Amniotic epithelial cell (primary cell): Measurements from ENCODE around the gene GOLGA2.

Experiments
- DNase-seq: peaks from one replicate; pipeline ENCODE4 v3.0.0-alpha.2; 2010; ENCODE audit warnings: low read depth

The GOLGA2 gene

DNA sequence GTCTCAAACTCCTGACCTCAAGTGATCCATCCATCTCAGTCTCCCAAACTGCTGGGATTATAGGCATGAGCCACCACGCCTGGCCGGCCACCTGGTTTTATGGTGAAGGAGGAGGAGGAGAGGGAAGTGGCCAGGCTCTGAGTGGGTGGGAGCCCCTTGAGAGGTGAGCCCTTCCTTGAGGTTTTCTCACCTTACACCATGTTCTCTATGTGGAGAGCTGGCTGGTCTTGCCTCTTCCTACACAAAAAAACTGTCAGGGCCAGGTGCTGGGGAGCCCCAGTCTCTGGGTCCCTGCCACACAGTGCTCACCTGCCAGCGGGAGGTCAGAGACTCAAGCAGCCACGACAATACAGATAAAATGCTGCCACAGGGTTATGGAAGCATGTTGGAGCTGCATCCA is 18.3 kb upstream of the GOLGA2 start:
- no peak for DNase-seq

DNA sequence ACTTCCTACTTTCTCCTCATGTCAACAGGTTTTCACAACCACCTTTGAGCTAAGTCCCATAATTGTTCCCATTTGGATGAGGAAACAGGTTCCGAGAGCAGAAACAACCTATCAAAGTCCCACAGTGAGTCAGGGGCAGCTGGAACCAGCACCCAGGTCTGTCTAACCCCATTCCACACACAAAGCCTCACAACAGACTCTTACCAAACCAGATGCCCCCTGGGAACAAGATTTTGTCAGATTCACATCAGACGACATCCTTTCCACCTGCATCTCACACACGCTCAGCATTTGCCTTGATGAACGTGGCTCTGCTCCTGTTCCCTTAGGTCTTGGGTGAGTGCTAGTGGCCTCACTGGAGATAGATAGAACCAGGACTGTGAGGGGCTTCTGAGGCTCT is 17.3 kb upstream of the GOLGA2 start:
- DNase-seq, result no peak

GRCh38 chr9:128292009-128292408 is 16.2 kb upstream of the GOLGA2 start:
- no peak for DNase-seq

- no peak for DNase-seq
These were observed 12.6 kb upstream of the GOLGA2 start for GRCh38 chr9:128288273-128289004.

GRCh38 chr9:128286440-128286839 is 10.6 kb upstream of the GOLGA2 start:
- DNase-seq, result no peak

GRCh38 chr9:128285033-128285784 is 9.4 kb upstream of the GOLGA2 start:
- no peak for DNase-seq

- peak; percentile 52 for DNase-seq
These were observed 6.7 kb upstream of the GOLGA2 start for GRCh38 chr9:128282500-128282899.

GRCh38 chr9:128280084-128280622 is 4.3 kb upstream of the GOLGA2 start:
- peak; percentile 91 for DNase-seq

GRCh38 chr9:128279088-128280073 is 3.6 kb upstream of the GOLGA2 start:
- peak; percentile 69 for DNase-seq

- peak; percentile 38 for DNase-seq
These were observed 915 bp upstream of the GOLGA2 start for GRCh38 chr9:128276574-128277270.

DNA sequence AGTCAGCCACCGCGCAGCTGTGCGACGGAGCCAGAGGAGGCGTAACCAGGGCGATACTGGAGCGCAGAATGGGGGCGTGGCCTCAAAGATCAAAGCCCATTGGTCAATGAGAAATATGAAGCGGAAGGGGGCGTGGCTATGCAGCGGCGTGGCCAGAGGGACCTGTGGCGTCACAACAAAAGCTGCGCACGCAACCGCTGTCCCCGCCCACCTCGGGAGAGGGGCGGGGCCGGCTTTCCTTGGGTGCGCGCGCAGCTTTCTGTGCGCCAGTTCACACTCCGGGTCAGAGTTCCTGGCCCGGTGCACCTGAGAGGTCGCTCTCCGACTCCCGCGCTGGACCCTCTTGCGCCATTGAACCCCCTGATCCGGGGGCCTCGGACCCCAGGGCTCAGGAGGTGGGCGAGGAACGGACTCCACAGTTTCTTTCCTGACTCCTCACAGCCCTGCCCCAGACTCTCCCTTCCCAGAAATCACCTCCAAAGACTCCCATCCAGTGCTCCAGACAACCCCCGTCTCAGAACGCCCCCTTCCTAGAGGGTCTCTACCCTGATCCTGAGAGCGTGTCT is 284 bp upstream of the GOLGA2 start, which contains the start of gene SWI5:
TSS of gene SWI5 (plus strand) at position 269 of the 566 bp plus-strand sequence.
- peak; percentile 97 for DNase-seq

DNA sequence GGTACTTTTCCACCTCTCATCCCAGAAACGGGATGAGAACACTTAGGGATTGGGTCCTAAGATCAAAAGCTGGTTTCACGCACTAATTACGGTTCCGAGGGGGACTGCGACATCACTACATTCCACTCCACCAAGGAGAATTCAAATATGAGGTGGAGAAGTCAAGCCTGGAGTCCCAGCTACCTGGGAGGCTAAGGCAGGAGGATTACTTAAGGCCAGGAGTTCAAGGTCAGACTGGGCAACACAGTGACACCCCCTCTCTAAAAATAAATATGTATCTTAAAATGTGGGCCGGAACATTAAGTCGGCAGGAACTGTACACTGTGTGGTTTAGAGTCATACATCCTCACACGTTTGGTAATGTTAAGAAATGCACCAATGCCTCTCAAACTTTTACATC is 1.6 kb downstream of the GOLGA2 start:
- DNase-seq, result no peak

DNA sequence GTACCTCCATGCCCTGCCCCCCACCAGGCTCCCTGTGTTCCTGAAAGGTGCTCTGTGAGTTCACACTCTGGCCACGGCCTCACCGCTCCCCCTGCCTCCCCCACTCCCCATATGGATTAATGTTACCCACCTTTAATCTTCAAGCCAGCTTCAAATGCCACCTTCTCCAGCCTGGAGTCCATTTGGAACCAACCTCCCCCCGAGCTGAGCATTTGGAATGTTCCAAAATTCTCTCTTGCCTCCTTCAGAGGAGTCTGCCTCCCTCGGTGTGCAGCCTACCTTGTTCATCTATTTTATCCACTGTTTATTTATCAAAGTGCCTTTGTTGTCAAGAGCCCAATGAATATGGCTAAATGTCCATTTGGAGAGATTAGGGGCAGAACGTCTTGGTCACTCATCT is 4.3 kb downstream of the GOLGA2 start:
- no peak for DNase-seq

DNA sequence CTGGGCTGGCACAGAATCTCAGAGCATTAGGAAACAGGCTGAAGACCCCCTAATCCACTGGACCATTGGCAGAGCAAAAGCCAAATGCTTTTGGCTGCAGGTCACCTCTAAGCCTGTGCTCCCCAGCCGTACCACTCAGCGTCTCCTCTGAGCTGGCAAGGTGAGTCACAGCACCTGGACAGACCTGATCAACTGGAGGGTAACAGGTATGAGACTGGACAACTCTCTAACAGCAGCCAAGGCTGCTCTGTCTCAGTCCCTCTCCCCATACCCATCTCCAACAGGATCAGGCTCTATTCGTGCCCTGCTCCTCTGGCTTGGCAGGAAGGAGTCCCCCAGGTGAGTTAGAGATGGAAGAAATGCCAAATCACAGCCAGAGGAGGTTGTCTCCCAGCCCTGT is 4.7 kb downstream of the GOLGA2 start:
- no peak for DNase-seq

DNA sequence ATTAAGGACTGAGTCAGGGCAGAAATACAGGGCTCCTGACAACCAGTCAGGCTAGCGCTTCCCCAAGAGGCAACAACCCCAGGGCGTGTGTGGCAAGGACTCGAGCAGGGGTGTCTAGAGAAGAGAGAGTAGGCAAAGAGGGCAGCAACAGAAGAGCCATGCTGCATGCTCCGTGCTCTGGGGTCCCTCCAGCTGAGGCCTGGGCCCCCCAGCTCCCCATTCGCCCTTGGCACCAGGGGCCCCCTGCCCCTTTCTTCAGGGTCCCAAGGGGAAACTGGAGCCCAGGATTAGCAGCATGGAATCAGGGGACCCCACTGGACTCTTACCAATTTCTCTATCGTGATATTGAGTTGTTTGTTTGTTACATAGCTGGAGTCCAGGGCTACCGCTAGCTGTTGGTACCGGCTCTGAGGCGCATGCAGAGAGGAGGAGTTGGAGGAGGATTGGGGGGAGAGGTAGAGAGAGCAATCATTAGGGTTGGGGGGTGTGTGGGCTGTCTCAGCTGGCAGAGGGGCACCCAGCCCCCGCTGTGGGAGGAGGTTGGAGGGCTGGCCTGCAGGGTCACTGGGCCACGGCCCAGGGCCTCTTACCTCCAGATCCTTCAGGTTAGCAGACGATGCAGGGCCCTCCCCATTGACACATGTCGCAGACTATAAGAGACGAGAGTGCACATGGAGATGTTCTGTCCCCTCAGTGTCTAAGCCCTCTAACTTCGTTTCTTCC is 8.8 kb downstream of the GOLGA2 start:
- no peak for DNase-seq

DNA sequence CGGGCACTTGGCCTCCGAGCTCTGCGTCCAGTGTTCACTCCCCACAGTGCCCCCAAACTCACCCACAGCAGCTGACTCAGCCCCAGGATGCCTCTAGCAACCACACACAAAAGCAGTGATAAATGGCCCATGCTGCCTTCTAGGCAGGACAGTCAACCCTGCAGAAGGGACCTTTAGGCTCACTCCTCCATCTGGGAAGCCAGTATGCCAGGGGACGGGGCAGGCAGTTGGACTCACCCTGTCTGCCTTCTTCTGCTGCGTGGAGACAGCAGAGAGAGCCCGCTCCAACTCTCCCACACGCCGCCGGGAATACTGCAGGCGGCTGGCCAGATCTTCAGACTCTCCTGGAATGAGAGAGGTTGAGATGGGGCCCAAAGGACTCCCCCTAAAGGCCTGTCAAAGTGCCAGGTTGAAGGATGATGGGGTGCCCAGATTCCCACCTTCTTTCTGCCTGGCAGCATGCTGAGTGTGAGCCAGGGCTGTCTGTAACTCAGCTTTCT is 10.4 kb downstream of the GOLGA2 start:
- no peak for DNase-seq

- no peak for DNase-seq
These were observed 13.1 kb downstream of the GOLGA2 start for GRCh38 chr9:128262687-128263086.

- no peak for DNase-seq
These were observed 15.5 kb downstream of the GOLGA2 start for GRCh38 chr9:128260340-128260739.

GRCh38 chr9:128259156-128259555 is 16.7 kb downstream of the GOLGA2 start:
- DNase-seq, result no peak

DNA sequence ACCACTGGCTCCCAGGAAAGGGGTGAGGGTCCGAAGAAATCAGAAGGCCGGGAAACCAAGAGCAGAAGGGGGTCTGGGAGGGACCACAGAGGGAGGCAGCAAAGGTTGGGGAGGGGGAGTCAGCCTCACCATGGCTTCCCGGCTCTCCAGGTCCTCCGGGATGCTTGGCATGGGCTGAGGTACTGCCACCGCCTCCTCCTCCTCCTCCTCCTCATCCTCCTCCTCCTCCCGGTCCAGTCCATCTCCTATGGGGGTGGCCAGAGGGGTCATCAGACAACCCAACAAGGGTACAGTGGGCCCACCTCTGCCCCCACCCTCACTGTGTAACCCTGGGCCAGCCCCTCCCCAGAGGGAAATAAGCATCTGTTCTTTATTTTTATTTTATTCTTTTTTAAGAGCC is 17.5 kb downstream of the GOLGA2 start:
- no peak for DNase-seq
